Mesenteric fat pad (tissue), 1 donor: ENCODE measurements around the gene TLL1. TPM values are rescaled to one million over a fixed set of nuclear protein-coding genes. Genes with fewer than 3 reads are reported as not detected.

ENCODE experiments used
- DNase-seq: peaks from one replicate; pipeline ENCODE4 v3.0.0-alpha.2; 2020; ENCODE audit warnings: low spot score
- total RNA-seq: library from RNA; stranded (reverse); fragmentation: NEBNext Ultra II Directional; extraction: Animal tissue kit (Norgen Biotek cat#: 25700); gene quantifications from one replicate; pipeline ENCODE4 v1.2.1, GENCODE V29; 2021
- donor health status: DM: yes; HTN: yes; CAD: no.

The TLL1 gene
- total RNA-seq, 1 donor from 2014 or later: 7.2 TPM

DNA sequence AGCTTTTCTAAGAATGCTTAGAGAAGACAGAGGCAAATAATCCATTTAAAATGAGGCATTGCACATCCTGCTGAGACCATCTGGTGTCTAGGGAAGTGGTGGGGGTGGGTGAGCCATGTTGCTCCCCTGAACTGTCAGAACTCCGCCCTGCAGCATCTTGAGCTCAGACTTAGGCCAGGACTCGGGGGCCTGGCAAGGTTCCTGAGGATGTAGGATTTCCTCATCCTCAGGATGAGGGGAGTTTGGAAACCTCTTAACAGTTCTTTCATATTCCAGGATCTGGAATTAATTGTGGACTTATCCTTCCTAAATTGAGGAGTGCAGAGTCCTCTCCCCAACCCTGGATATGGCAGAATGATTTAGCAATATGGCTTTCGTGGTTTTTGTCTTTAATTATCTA lies 6.6 kb downstream of the TLL1 start:
- no peak for DNase-seq

DNA sequence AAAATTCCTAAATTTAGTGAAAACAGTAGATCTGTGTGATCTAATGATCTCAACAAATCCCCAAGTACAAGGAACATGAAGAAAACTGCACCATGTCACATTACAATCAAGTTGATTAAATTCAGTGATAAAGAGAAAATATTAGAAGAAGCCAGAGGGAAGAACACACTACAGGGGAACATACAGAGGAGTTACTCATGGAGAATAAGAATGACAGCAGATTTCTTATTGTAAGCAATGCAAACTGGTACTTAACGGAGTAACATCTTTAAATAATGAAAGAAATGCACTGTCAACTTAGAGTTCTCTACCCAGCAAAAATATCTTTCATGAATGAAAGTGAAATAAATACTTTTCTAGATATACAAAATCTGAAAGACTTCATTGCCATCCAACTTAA lies 21.1 kb downstream of the TLL1 start:
- DNase-seq: no peak

DNA sequence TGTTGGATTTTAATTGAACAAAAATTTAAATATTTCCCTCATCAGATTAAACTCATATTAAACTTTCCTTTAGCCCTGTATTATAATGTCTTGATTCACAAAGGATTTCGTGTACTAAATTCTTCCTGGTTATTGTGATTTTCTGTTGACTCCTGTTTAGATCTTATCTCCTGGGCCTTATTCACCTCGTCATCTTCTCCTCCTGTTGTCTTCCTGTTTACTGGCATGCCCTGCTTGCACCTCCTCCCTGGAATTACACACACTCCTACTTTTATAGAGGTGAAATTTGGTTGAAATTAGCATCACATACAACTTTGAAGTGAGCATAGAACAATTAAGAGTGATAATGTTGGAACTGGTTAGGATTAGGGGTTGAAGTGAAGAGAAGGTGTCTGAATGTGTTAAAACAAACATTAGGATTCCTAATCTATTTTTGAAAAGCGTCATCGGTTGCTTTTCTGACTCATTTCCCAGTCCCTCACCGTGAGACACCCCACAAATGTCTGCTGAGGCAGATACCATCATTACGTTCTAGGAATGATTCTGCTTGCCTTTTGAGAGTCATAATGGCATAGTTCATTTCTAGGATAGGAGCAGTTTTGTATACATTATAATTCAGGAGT lies 32.5 kb downstream of the TLL1 start:
- no peak for DNase-seq

DNA sequence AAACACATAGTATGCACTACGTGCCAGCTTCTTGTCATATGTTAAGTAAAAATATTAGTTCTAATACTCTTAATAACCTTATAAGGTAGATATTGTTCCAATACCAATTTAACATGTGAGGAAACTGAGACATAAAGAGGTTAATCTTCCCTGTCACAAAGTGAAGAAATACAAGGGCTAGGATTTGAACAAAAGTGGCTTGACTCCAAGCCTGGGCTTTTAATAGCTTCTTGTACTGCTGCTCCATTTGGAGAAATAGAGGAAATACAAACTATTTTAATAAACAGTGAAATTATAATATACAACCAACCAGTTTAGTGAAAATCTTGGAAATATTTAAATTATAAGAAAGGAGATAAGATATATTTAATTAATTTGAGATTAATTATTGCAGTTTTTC lies 33.2 kb downstream of the TLL1 start:
- no peak for DNase-seq

DNA sequence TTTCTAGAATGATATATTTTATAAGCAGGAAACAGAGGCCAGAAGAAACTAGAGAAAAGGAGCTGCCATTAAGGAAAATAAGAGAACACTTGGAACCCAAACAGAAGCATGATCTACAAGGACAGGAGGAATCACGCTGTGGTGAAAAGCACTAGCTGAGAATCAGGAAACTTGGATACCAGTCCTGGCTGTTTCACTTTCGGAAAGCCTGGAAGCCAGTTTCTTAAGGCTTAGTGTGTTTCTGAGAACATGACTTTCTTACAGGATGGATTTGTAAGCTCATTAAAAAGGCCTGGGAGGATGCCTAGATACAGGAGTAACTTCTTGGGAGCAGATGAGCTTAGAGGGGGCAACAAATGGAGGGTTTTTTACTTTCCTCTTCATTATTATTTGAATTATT lies 36.9 kb downstream of the TLL1 start:
- DNase-seq: no peak

DNA sequence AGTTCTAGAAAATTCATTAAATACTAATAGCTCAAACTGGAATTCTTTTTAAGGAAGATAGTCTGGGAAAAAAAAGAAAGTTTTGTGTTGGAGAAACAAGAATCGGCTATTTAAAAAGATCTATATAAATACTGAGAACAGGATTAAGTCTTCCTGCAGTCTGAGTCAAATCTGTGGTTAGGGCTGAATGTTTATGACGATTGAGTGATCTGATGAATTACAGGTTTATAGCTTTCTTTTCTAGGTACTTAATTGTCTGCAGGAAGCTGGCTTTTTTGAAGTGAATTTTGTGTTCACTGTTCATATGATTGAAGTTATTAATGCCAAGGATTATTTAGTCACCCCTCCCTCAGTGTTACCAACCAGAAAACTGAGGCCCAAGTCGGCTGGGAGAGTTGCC lies 42.2 kb downstream of the TLL1 start:
- DNase-seq: no peak

DNA sequence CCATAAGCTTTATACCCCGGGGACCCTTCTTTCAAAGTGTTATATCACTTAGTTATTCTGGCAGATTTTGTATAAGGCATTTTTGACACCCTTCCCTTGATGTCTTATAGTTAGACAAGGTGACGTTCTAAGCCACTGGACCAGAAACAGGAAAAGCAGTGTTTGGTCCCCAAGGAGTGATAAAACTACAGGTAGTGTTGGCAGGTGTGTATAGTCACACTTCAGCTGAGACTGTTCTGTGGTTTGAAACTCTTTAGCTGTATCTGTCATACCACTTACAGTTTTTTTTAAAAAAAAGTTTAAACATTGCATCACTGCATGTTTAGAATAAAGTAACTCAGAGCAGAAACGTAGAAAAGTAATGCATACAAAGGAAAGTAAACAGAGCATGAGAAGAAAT lies 48.5 kb downstream of the TLL1 start:
- no peak for DNase-seq

DNA sequence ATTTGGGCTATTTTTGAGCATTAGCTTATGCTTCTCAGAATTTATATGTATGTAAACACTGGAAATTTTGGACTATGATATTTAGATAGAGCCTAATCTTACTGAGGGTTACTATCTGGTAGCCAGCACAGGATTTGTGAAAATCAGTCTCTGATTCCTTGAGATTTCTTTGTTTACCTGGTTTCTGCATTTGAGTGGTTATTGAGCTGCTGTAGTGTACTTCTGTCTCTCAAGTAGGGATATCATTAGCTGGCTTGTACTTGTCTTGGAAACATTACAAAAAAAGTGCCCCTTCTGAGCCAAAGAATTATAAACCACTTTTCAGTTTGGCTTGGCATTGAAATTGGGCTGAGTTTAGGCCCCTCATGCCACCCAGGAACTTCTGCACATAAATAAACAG lies 49.7 kb downstream of the TLL1 start:
- no peak for DNase-seq

DNA sequence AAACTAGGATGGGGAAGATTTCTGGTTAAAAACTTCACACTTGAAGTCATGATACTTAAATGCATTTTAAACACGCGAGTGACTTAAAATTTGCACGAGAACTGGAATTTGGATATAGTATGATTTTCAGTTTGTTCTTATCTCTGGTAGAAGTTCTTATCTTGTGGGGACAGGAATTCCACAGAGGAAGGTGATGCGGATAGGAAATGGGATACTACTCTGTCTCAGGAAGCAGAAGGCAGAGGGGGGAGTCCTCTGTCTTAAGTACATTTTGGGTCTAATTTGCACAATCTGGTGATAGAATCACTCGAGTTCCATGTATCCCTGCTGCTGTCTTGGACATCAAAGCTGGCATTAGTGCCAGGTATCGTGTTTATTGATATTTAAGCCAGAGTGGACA lies 53.3 kb downstream of the TLL1 start:
- no peak for DNase-seq

DNA sequence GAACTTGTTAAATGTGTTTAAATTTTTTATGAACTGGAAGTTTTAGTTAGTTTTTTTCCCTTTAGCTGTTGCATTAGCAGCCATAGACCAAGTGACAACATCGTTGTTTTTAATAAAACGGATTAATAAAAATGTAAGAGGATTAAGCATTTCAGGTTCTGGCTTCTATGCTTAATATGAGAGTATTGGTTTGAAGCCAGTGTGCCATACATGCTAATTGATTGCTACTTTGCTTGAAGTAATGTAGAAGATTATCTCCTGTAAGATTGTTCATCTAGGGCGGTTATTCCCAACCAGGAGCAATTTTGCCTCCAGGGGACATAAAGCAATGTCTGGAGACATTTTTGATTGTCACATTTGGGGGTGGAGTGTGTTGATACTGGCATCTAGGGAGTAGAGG lies 54.3 kb downstream of the TLL1 start:
- DNase-seq: no peak

DNA sequence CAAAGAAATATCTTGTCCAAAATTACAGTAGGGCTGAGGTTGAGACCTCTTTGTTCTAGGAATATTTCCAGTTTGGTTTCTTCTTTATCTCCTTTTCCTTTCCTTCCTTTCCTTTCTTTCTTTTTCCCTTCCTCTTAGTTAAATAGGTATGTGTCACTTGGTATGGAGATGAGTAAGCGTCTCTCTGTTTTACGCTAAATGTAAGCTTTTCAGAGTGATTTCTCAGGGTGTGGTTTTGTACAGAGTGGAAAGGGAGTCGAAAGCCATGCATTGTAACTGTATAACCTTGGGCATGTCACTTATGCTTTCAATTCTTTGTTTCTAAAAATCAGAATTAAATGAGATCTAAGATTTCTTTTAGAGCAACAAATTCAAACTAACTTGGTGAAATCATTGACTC lies 54.8 kb downstream of the TLL1 start:
- DNase-seq: no peak

DNA sequence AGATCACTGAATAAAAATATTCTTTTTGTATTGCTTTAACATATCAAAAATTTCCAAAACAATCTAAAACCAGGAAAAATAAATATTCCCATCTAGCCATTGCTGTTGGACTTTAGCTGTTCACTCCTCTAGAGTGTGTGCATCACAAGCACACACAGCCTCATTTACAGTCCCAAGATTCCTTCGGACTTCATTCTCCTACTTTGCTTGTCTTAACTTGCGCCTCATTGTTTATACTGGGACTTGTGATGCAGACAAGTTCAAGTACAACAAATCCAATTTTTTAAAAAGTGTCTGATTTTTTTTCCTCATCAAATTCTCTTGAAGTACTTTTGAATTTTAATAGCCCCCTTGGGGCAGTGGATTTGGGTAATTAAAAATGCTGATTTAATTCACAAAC lies 55.6 kb downstream of the TLL1 start:
- DNase-seq: no peak

DNA sequence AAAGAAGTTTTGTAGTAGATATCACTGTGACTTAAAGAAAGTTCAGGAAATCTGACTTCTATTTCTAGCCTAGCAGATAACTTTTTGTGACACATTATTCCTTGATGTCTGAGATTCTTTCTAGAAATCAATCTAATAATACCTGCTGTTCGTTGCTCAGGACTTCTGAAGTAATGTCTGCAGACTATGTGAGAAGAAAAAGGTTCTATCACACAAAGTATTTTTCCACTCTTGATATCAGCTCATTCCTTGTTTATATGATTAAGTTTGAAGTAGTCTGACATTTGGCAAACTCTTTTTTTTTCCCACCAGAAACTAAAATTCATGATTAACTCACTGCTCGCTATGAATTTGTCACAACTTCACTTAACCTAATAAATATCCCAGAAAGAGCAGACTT lies 56.6 kb downstream of the TLL1 start:
- DNase-seq: no peak

DNA sequence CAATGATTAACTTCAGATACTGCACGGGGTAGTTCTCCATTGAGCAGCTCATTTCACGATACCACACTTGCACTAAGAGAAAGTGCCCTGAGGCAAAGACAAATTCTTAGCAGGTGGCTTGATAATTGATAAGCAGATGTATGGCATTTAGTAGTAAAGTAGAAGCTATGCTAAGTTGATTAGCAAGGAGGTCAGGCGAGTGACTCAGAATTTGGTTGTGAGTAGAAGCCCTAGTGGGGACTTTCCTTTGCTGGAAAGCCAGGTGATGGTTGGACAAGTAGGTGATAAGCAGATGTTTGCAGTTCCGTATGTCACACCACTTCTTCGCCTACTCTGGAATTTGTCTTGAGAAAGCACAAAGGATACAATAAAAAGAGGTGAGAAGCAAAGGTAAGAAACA lies 58.7 kb downstream of the TLL1 start:
- DNase-seq: no peak

DNA sequence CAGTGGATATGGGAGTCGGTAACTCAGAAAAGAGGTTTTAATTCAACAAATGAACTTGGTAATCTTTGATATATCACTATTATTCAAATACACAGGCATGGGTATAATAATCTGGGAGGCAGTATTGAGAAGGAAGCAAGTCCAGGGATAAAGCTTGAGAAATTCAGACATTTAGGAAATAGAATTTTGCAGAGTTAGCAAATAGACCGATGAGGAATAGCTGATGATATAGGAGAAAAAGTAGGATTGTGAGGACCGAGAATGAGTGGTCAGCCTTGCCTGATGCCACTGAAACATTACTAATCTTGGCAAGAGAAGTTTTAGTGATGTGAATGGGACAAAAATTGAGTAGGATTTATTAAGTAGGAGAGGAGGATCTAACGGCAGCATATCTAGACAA lies 71.9 kb downstream of the TLL1 start:
- DNase-seq: no peak

DNA sequence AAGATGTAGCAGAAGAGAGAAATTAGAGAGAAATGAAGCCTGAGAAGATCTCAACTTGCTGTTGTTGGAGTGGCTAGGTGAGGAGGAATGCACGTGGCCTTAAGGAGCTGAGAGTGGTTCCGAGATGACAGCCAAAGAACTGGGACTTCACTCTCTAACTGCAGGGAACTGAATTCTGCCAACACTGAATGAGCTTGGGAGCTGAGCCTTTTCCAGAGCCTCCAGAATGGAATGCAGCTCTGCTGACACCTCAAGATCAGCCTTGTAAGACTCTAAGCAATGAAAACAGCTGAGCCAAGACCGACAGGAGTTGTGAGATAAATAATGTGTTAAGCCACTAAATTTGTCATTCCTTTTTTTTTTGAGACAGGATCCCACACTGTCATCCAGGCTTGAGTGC lies 73.0 kb downstream of the TLL1 start:
- no peak for DNase-seq

DNA sequence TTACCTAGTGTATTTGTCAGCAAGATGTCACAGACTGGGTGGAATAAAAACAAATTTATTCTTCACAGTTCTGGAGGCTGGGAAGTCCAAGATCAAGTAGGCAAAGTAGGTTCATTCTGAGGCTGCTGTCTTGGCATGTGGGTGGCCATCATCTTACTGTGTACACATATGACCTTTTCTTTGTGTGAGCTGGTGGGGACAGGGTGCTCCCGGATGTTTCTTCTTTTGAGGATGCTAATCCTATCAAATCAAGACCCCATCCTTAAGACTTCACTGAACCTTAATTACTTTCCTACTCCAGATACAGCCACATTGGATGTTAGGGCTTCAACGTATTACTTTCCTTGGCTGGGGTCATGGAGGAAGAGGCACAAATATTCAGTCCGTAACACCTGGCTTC lies 74.0 kb downstream of the TLL1 start:
- DNase-seq: no peak

DNA sequence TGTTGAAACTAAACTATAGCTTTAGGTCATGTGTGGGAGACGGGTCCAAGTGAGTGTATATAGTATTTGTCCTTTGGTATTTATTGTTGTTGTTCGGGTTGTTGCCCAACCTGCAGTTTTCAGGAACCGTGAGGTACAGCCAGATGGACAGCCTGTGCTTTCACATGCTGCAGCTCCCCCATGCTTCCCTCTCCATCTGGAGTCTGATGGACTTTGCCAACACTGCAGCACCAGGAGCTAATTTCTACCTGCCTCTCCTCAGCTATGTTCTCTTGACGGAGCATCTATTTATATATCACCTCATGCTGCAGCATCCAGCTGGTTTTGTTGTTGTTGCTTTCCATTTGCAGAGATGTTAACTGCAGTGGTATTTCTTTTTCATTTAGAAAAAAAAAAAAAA lies 80.1 kb downstream of the TLL1 start:
- no peak for DNase-seq

DNA sequence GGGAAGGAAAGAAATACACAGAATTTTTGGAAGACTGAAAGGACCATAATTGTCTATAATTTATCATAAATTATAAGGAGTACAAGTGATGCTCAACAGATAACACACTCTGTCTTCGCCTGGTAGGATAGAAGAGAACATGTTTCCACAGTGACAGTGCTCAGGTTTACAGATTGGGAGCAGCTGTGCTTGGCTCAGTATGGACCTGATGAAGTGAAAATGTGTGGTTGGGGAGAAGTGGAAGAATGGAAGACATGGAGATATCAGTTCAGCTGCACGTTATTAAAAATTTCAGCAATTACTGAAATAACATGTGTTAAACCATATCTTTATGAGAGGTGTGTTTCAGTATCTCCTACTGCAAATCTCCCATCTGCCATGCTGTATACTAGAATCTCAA lies 90.6 kb downstream of the TLL1 start:
- DNase-seq: no peak

DNA sequence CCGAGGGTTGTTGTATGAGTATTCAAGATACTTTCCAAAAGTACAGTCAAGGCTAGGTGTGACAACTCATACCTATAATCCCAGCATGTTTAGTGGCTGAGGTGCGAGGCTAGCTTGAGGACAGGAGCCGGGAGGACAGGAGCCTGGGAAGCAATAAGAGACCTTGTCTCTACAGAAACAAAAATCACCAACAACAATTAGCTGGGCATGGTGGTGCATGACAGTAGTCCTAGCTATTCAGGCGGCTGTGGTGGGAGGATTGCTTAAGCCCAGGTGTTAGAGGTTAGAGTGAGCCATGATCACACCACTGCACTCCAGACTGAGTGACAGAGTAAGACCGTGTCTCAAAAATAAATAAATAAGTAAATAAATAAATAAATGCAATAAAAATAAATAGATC lies 91.6 kb downstream of the TLL1 start:
- DNase-seq: no peak

DNA sequence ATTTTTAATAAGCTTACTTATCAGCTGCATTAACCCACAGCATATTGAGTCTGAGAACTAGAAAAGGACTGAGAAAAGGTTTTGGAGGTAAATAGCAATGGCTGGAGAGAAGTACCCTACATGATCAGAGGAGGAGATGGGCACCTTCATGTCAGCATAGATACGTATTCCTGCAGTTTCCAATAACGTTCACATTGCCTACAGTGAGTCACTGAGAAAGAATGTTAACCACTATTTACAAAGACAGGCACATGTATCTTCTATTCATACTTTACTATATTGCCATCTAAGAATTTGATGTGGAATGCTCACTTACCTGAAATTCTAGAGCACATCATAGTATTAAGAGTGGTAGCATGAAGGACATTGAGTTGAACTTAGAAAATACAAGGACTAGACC lies 92.5 kb downstream of the TLL1 start:
- DNase-seq: no peak

DNA sequence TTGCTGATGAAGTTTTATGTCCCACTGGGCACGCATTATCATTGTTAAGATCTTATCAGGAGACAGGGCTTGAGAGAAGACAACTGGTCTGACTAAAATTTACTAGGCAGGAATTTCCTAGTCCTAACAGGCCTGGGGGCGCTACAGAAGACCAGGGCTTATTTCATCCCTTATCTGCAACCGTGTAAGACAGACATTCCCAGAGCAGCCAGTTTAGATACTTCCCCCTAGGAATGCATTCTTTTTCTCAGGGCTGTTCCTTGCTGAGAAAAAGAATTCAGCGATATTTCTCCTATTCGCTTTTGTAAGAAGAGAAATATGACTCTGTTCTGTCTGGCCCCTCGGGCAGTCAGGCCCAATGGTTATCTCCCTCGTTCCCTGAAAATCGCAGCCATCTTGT lies 93.8 kb downstream of the TLL1 start:
- no peak for DNase-seq

DNA sequence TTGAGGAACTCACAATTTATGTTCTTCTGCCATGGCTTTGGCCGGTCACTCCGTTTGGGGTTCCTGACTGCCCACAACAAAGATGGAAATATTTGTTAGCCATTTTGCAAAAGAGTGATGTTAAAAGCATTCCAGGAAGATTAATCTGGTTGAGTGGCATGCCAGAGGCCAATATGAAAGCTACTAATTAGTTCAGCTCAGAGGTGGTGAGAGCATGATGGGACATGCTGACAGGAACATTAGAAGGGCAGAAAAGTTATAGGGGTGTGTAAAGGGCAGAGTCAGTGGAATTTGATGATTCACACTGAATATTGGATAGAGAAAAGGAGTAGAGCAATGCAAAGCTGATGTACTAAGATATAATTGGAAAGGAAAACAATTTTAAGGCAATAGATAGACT lies 94.4 kb downstream of the TLL1 start:
- DNase-seq: no peak

DNA sequence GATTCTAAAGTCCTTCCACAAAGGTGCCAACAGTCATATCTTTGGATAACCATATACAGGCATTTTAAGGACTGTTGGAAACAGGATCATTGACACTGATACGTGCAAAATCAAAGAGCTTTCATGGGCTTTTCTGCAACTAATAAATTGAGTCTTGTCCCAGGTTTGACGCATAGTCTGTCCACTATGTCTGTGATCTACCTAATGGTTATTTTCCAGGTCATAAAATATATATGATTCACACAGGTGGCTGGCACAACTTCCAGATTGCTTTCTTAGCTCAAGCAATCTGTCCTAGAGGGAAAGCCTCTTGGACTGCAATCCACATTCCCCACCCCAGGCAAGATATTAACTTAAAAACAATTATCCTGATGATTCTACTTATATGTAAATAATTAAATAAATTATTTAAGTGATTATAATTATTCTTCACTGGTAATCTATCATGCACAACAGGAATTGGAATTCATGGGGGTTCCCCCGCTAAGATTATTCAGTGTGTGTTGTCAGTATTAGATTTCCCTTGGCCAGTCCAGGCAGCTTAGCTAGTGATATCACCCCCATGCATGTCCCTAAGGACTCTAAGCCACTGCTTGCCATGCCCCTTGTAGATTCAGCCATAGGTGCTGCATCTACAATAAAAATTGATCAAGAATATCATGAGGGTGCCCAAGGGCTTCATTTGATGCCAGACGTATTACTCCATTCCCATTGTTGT lies 97.8 kb downstream of the TLL1 start:
- no peak for DNase-seq
